NCI-H526 (cell line): ENCODE measurements around the gene CIDEB.
A peak's percentile ranks its signal among the peaks of the same experiment; 100 is the strongest.

Experiments
- DNase-seq, 2 experiments: peaks; one replicate each; lab custom pipeline; 2025; lab: John Stamatoyannopoulos, UW

Gene CIDEB

DNA sequence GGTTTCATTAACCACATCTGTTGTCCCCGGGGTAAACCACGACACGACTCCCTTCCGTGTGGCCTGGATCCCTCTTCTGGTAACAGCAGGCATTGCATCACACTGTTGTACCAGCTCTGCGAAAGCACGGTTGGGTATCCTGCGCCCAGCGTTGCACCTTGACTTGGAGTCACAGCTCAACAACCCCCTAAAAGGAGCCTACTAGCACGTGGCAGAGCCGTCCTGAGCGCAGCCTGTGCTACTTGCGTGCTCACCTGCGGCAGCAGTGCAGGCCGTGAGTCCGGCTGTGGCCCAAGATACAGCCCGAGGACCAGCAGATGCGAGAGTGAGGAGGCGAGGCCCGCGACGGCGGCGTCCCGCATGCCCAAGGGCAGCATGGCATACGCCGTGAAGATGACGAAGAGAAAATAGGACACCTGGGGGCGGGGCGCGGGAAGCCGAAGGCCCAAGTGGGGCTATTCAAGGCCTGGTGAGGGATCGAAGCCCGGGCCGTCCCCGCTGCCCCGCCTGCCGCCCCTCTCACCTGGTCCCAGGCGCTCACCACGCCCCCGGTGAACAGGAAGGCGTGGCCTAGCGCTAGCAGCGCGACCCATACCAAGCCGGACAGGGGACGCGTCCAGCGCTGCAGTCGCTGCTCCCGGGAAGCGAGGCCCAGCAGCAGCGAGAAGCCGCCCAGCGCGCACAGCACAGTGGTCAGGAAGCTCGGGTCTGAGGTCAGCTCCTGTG lies 24.7 kb upstream of the CIDEB start:
- DNase-seq: peak; percentile 41 to 80

- DNase-seq: no peak
Observed at GRCh38 chr14:24331731-24332267, 24.0 kb upstream of the CIDEB start.

DNA sequence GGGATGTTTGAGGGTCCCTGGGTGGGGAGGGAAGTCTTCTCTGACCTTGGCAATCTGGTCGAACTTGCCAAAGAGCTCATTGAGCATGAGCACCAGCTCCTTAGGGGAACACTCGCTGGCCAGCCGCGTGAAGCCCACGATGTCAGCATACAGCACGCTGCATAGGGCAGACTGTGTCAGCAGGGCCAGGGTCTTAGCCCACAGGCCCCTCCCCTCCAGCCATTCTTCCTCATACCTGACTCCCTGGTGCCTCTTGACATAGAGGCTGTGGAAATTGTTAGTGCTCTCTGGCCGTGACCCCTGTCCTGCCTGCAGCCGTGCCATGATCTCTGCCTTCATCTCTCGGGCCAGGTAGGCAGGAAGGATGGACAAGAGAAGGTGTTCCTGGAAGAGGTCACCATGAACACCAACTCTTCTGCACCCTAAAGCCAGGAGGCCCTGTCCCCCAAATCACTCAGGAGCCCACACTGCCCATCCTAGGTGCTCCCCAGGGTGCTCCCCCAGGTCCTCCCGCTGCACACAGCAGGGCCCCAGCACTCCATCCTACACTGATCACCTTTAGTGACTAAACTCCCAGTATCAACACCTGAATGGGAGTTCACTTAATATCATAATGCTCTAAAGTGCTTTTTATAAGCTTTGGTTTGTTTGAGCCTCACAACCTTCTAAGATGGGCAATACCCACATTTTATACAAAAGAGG lies 23.3 kb upstream of the CIDEB start:
- no peak for DNase-seq

DNA sequence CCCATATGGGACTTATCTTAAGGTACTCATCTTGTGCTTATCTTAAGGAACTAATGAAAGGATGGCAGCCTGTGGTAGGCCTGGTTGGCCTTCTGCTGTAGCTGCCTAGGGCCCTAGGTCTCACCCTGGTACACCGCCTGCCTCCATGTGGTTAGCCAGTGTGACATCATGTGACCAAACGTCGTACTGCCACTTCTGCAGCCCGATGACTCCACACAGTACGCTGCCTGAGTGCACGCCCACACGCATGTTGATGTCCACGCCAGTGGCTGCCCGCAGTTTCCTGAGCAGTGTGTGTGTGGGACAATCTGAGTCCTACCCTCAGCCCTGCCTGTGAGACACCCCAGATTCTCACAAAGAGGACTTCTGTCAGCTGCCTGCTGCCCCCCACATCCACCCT lies 22.0 kb upstream of the CIDEB start:
- no peak for DNase-seq

DNA sequence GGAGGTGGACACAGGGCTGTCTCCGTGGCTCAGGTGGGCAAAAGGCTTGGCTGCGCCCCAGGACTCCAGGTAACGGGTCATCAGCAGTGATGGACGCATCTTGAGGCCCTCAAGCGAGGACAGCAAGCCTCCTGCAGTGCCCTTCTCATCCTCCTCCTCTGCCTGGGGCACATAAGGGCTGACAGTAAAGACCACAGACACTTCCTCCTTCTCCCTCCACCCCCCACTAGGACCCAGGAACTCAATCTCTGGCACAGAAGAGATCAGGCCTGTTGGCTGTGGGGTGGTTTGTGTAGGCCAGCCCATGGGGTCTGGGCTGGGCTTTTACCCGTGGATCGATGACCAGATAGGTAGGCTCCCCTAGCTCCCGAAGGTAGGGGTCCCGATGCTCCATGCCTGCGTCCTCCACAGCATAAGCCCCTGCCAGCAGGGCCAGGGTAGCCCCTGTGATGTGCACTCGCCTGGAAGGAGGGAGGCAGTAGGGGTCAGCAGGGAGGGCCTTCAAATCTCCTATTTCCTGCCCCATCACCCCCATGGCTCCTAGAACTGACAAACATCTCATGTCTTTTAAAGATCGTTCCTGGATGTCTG lies 21.4 kb upstream of the CIDEB start:
- DNase-seq: no peak

DNA sequence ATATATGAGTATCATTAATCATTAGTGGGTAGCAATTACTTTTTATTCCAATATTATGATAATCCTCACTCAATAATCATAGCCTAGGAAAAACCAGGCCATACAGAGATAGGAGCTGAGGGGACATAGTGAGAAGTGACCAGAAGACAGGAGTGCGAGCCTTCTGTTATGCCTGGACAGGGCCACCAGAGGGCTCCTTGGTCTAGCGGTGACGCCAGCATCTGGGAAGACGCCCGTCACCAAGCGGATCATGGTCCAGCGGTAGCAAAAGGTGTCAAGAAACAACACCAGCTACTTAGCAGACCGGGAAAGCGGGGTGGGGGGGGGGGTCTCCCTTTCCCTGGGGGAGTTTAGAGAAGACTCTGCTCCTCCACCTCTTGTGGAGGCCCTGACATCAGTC lies 20.1 kb upstream of the CIDEB start:
- peak in 1 of 2 experiments; percentile 27 for DNase-seq

DNA sequence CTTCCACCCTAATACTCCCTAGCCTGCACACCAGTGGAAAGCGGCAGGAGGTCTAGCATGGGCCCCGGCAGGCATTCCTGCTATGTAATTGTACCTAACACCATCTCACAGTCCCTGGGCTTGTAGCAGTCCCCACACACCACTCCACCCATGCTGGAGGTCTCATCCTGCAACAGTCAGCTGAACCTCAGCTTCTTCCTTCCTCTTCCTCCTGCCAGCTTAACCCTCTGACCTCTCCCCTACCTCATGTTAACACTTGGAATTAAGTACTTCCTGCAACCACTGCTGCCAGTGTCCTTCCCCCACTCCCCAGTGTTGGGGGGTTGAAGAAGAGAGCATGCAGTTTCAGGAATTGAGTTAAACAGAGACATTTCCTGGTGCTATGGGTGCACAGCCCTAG lies 19.5 kb upstream of the CIDEB start:
- no peak for DNase-seq

DNA sequence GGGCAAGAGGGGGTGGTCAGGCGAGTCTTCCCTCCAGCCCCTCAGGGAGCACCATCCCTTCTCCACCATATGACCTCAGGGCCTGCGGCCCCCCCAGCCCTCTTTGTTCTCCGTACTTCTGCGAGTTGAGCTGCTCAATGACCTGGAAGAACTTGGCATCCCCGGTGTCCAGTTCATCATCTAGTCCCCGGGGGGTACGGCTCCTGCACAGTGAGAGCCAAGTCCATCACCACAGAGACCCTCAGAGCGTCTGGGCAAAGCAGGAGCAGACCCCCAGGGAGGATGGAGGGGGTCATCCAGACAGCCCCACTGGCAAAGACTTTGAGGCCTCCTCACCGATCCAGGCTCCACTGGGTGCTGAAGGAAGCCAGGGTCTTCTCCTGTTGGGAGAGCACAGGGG lies 18.2 kb upstream of the CIDEB start:
- no peak for DNase-seq

- DNase-seq: no peak
Observed at GRCh38 chr14:24325041-24325530, 17.3 kb upstream of the CIDEB start.

- DNase-seq: no peak
Observed at GRCh38 chr14:24324024-24324423, 16.2 kb upstream of the CIDEB start.

- no peak for DNase-seq
Observed at GRCh38 chr14:24323341-24323740, 15.6 kb upstream of the CIDEB start.

DNA sequence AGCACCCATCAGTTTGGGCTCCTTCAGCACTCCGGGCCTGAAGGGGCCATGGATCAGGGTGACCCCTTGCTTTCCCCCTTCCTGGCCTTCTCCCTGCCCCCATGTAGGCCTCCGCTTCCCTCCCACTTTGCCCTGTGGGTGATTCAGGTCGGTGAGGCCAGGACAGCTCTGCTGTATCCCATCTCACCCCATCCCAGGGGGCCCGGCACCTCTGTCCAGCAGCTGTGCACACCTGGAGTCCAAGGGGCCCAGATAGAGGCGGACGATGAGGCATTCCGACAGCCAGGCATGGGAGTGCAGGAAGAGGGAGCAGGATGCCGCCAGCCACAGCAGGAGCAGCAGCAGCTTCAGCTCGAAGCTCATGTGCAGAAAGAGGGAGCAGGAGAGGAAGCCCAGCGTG lies 14.9 kb upstream of the CIDEB start:
- no peak for DNase-seq

- no peak for DNase-seq
Observed at GRCh38 chr14:24321212-24321975, 13.6 kb upstream of the CIDEB start.

- no peak for DNase-seq
Observed at GRCh38 chr14:24317141-24317928, 9.6 kb upstream of the CIDEB start.

- no peak for DNase-seq
Observed at GRCh38 chr14:24316597-24316950, 8.8 kb upstream of the CIDEB start.

DNA sequence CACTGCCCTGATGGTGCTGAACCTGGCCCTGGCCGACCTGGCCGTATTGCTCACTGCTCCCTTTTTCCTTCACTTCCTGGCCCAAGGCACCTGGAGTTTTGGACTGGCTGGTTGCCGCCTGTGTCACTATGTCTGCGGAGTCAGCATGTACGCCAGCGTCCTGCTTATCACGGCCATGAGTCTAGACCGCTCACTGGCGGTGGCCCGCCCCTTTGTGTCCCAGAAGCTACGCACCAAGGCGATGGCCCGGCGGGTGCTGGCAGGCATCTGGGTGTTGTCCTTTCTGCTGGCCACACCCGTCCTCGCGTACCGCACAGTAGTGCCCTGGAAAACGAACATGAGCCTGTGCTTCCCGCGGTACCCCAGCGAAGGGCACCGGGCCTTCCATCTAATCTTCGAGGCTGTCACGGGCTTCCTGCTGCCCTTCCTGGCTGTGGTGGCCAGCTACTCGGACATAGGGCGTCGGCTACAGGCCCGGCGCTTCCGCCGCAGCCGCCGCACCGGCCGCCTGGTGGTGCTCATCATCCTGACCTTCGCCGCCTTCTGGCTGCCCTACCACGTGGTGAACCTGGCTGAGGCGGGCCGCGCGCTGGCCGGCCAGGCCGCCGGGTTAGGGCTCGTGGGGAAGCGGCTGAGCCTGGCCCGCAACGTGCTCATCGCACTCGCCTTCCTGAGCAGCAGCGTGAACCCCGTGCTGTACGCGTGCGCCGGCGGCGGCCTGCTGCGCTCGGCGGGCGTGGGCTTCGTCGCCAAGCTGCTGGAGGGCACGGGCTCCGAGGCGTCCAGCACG lies 8.2 kb upstream of the CIDEB start:
- DNase-seq: peak in 1 of 2 experiments; percentile 28

DNA sequence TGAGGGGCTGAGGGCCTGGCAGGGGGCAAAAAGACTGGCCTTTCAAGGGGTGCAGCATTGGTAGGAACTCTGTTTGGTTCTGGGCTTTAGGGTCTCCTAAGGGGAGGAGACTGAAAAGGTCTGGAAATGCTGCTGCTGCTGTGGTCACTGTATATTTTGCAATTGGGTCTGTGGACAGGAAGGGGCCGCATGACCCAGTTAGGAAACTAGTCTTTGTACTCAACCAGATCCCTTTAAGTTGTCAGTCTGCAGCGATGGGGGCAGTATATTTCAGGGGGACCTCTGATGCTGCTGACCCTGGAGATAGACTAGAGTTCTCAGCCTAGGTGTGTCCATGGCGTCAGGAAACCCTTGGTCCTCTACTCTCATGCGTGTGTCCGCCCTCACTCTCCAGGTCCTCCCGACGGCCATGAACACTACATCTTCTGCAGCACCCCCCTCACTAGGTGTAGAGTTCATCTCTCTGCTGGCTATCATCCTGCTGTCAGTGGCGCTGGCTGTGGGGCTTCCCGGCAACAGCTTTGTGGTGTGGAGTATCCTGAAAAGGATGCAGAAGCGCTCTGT lies 7.5 kb upstream of the CIDEB start:
- DNase-seq: no peak

GRCh38 chr14:24314377-24315193 lies 6.8 kb upstream of the CIDEB start:
- DNase-seq: no peak

DNA sequence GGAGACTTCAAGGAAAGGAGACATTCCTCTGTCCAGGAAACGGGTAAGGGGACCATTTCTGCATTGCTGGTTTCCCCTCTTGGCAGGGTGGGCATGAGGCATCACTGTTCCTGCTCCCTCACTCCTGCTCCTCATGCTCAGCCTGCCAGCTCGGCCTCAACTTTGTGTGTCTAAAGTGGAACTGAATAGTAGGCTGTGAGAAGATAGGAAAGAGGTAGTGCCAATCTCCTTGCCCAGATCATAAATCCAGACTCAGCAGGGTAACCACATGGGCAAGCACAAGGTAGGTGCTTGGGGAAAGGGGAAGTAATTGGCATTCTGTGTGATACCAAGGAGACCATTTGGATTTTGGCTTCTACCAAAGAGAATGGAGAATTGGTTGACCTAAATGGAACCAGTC lies 6.1 kb upstream of the CIDEB start:
- no peak for DNase-seq
